ENCODE measurements around the gene JOSD1. TPM values are rescaled to one million over a fixed set of nuclear protein-coding genes. Genes with fewer than 3 reads are reported as not detected.

JOSD1 gene
- total RNA-seq, 1 experiment from 2014 or later = 84.9 TPM

GRCh38 chr22:38716826-38717225, 16.1 kb upstream of the JOSD1 start:
- no TSS peak for BruUV-seq (replicated peaks)
- ChIA-PET CTCF (interaction anchor here (1.1 to 1.4 kb wide), 2 partner anchors 9 to 10 kb away, joined by 4 to 14 read pairs; no protein-coding TSS in a partner anchor), POLR2A (interaction anchor here (2.1 to 5.5 kb wide), 2 partner anchors 10 to 17 kb away, joined by 15 to 64 read pairs; partner anchors contain the start of genes GTPBP1 and JOSD1)
- Mint-ChIP-seq H3K9me3 (ENCODE audit: unreplicated experiment) (no peaks in the 10 kb centered on the region), H3K4me3 (ENCODE audit: unreplicated experiment) (no peak overlapping the region), H3K27me3 (ENCODE audit: insufficient read depth, unreplicated experiment) (no peaks in the 10 kb centered on the region), H3K36me3 (ENCODE audit: insufficient read depth, unreplicated experiment) (peaks cover 21% of the 10 kb centered on the region), H3K27ac (ENCODE audit: low read depth, unreplicated experiment) (no peak overlapping the region), H3K4me1 (ENCODE audit: insufficient read depth, unreplicated experiment) (peaks cover 16% of the 10 kb centered on the region)
- DNase-seq (ENCODE audit: unreplicated experiment) = no peak
- intact Hi-C loops (cut with micrococcal nuclease) = no loop called here
- TF ChIP-seq CTCF (IDR thresholded peaks at IDR 0.05; ENCODE audit: unreplicated experiment) = no peak

- H3K27ac Mint-ChIP-seq (ENCODE audit: low read depth, unreplicated experiment) = no peak overlapping the region
- no peak overlapping the region for H3K4me3 Mint-ChIP-seq (ENCODE audit: unreplicated experiment)
- intact Hi-C loops (cut with micrococcal nuclease) = no loop called here
- peaks cover 16% of the 10 kb centered on the region for H3K4me1 Mint-ChIP-seq (ENCODE audit: insufficient read depth, unreplicated experiment)
- no peak for TF ChIP-seq CTCF (IDR thresholded peaks at IDR 0.05; ENCODE audit: unreplicated experiment)
- CTCF ChIA-PET = interaction anchor here (1.1 kb wide), 1 partner anchor 10 kb away, joined by 4 read pairs; no protein-coding TSS in a partner anchor
- no peaks in the 10 kb centered on the region for H3K9me3 Mint-ChIP-seq (ENCODE audit: unreplicated experiment)
- H3K27me3 Mint-ChIP-seq (ENCODE audit: insufficient read depth, unreplicated experiment) = no peaks in the 10 kb centered on the region
- POLR2A ChIA-PET = interaction anchor here (5.5 kb wide), 1 partner anchor 9 kb away, joined by 64 read pairs; the partner anchor contains the start of gene GTPBP1
- no TSS peak for BruUV-seq (replicated peaks)
- peaks cover 19% of the 10 kb centered on the region for H3K36me3 Mint-ChIP-seq (ENCODE audit: insufficient read depth, unreplicated experiment)
- no peak for DNase-seq (ENCODE audit: unreplicated experiment)
These were observed 15.5 kb upstream of the JOSD1 start for GRCh38 chr22:38716271-38716670.

GRCh38 chr22:38715852-38716251, 15.1 kb upstream of the JOSD1 start:
- no peak overlapping the region for H3K4me3 Mint-ChIP-seq (ENCODE audit: unreplicated experiment)
- H3K4me1 Mint-ChIP-seq (ENCODE audit: insufficient read depth, unreplicated experiment) = peaks cover 16% of the 10 kb centered on the region
- no peak for DNase-seq (ENCODE audit: unreplicated experiment)
- peaks cover 17% of the 10 kb centered on the region for H3K36me3 Mint-ChIP-seq (ENCODE audit: insufficient read depth, unreplicated experiment)
- no peak for TF ChIP-seq CTCF (IDR thresholded peaks at IDR 0.05; ENCODE audit: unreplicated experiment)
- no peaks in the 10 kb centered on the region for H3K9me3 Mint-ChIP-seq (ENCODE audit: unreplicated experiment)
- intact Hi-C loops (cut with micrococcal nuclease) = no loop called here
- H3K27ac Mint-ChIP-seq (ENCODE audit: low read depth, unreplicated experiment) = no peak overlapping the region
- CTCF ChIA-PET = interaction anchor here (0.6 to 1.3 kb wide), 3 partner anchors 9 to 269 kb away, joined by 3 to 4 read pairs (median 4); partner anchors contain the start of gene TOMM22
- no peaks in the 10 kb centered on the region for H3K27me3 Mint-ChIP-seq (ENCODE audit: insufficient read depth, unreplicated experiment)
- POLR2A ChIA-PET = interaction anchor here (0.5 to 5.5 kb wide), 3 partner anchors 9 to 336 kb away, joined by 3 to 64 read pairs (median 4); partner anchors contain the start of gene GTPBP1
- BruUV-seq (replicated peaks) = no TSS peak

GRCh38 chr22:38715176-38715764, 14.5 kb upstream of the JOSD1 start:
- Mint-ChIP-seq H3K9me3 (ENCODE audit: unreplicated experiment) (no peaks in the 10 kb centered on the region), H3K27me3 (ENCODE audit: insufficient read depth, unreplicated experiment) (no peaks in the 10 kb centered on the region), H3K4me1 (ENCODE audit: insufficient read depth, unreplicated experiment) (peaks cover 16% of the 10 kb centered on the region), H3K36me3 (ENCODE audit: insufficient read depth, unreplicated experiment) (peaks cover 20% of the 10 kb centered on the region), H3K27ac (ENCODE audit: low read depth, unreplicated experiment) (no peak overlapping the region), H3K4me3 (ENCODE audit: unreplicated experiment) (no peak overlapping the region)
- intact Hi-C loops (cut with micrococcal nuclease) = no loop called here
- no peak for DNase-seq (ENCODE audit: unreplicated experiment)
- CTCF ChIA-PET = interaction anchor here (0.6 to 1.3 kb wide), 3 partner anchors 10 to 269 kb away, joined by 3 to 5 read pairs (median 4); partner anchors contain the start of gene TOMM22
- POLR2A ChIA-PET = interaction anchor here (0.5 to 1.5 kb wide), 5 partner anchors 9 to 335 kb away, joined by 3 to 6 read pairs (median 4); partner anchors contain the start of gene GTPBP1
- TF ChIP-seq CTCF (IDR thresholded peaks at IDR 0.05; ENCODE audit: unreplicated experiment) = no peak
- no TSS peak for BruUV-seq (replicated peaks)

Measured in MCF 10A (cell line).